IPS-NIHi7 (cell line): ENCODE measurements around the gene STUM.
A peak's percentile ranks its signal among the peaks of the same experiment; 100 is the strongest.
"Not testable (repeated sequence)": the region's sequence is repeated elsewhere in the genome, so short reads cannot be mapped to it uniquely, and the experiment has no call there.

ENCODE experiments used
- DNase-seq: peaks from one replicate; pipeline ENCODE4 v3.0.0; 2012; ENCODE audit warnings: mixed read lengths; ENCODE audit errors: extremely low spot score

The STUM gene

GRCh38 chr1:226627050-226627755 is 78.6 kb downstream of the STUM start:
- DNase-seq, result no peak

- no peak for DNase-seq
Measured at GRCh38 chr1:226627924-226628611, 79.5 kb downstream of the STUM start.

- no peak for DNase-seq
Measured at GRCh38 chr1:226628612-226629155, 80.1 kb downstream of the STUM start.

- DNase-seq, result no peak
Measured at GRCh38 chr1:226629210-226629895, 80.8 kb downstream of the STUM start.

- no peak for DNase-seq
Measured at GRCh38 chr1:226629896-226630550, 81.5 kb downstream of the STUM start.

- DNase-seq, result no peak
Measured at GRCh38 chr1:226630592-226630991, 82.0 kb downstream of the STUM start.

GRCh38 chr1:226631229-226632000 is 82.9 kb downstream of the STUM start:
- no peak for DNase-seq

- no peak for DNase-seq
Measured at GRCh38 chr1:226632169-226632879, 83.8 kb downstream of the STUM start.

GRCh38 chr1:226632922-226633351 is 84.4 kb downstream of the STUM start:
- DNase-seq, result no peak

- DNase-seq, result no peak
Measured at GRCh38 chr1:226633541-226634165, 85.1 kb downstream of the STUM start.

GRCh38 chr1:226634166-226634588 is 85.6 kb downstream of the STUM start:
- peak; percentile 86 for DNase-seq

- no peak for DNase-seq
Measured at GRCh38 chr1:226634611-226635246, 86.2 kb downstream of the STUM start.

- DNase-seq, result no peak
Measured at GRCh38 chr1:226635456-226635941, 86.9 kb downstream of the STUM start.

- DNase-seq, result no peak
Measured at GRCh38 chr1:226636847-226637096, 88.2 kb downstream of the STUM start.

GRCh38 chr1:226637147-226637935 is 88.8 kb downstream of the STUM start:
- DNase-seq, result no peak

GRCh38 chr1:226638001-226638601 is 89.5 kb downstream of the STUM start:
- no peak for DNase-seq

GRCh38 chr1:226638608-226639007 is 90.0 kb downstream of the STUM start:
- no peak for DNase-seq

- DNase-seq, result not testable (repeated sequence)
Measured at GRCh38 chr1:226639206-226639605, 90.6 kb downstream of the STUM start.
